Adipocyte (in vitro differentiated cells): ENCODE data around the gene DLGAP1.
"Not testable (repeated sequence)": the region's sequence is repeated elsewhere in the genome, so short reads cannot be mapped to it uniquely, and the experiment has no call there.

Experiments used
- DNase-seq: peaks from one replicate; pipeline ENCODE4 v3.0.0-alpha.2; 2015; ENCODE audit warnings: low read depth
- H3K27me3 ChIP-seq: replicated peaks from 2 replicates; pipeline ENCODE4 v1.7.0; 2013; ENCODE audit warnings: mild to moderate bottlenecking, low read length, moderate library complexity; ENCODE audit not compliant: control insufficient read depth, insufficient read depth
- H3K36me3 ChIP-seq: 2 replicates; pipeline ENCODE4 v1.7.0; 2013; ENCODE audit warnings: low read length, mild to moderate bottlenecking, moderate library complexity; ENCODE audit not compliant: control insufficient read depth, insufficient read depth, severe bottlenecking
- H3K4me1 ChIP-seq: 2 replicates; pipeline ENCODE4 v1.7.0; 2013; ENCODE audit warnings: mild to moderate bottlenecking, low read length, moderate library complexity; ENCODE audit not compliant: control insufficient read depth, insufficient read depth
- H3K4me3 ChIP-seq: 2 replicates; pipeline ENCODE4 v1.7.0; 2013; ENCODE audit warnings: mild to moderate bottlenecking, low read length, moderate library complexity
- H3K9ac ChIP-seq: 2 replicates; pipeline ENCODE4 v1.7.0; 2013; ENCODE audit warnings: mild to moderate bottlenecking, low read length, moderate library complexity
- H3K9me3 ChIP-seq: 2 replicates; pipeline ENCODE4 v1.7.0; 2013; ENCODE audit warnings: mild to moderate bottlenecking, low read length, moderate library complexity; ENCODE audit not compliant: control insufficient read depth

DLGAP1 gene

DNA sequence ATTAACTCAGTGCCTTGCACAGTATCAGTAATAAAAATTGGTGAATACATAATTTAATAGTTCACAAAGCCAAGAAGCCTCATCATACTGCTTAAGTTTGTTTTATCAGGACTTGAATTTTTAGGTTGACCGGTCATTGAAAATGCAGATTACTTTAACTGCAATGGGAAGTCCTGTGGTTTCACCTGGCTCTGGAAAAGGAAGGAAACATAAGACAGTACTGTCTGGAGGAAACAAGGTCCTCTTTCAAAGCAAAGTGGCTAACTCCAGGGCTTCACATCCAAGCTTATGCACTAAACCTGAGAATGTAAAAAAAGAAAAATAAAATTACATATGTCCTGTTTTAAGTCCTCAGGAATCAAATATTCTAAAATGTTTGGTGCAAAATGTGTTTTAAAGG is 119.7 kb downstream of the DLGAP1 start:
- H3K27me3 ChIP-seq = no peaks in the 10 kb centered on the region
- no peaks in the 10 kb centered on the region for H3K4me1 ChIP-seq
- H3K9me3 ChIP-seq = peaks cover 3% of the 10 kb centered on the region
- DNase-seq = no peak
- no peak overlapping the region for H3K9ac ChIP-seq
- H3K36me3 ChIP-seq = no peaks in the 10 kb centered on the region
- no peak overlapping the region for H3K4me3 ChIP-seq

DNA sequence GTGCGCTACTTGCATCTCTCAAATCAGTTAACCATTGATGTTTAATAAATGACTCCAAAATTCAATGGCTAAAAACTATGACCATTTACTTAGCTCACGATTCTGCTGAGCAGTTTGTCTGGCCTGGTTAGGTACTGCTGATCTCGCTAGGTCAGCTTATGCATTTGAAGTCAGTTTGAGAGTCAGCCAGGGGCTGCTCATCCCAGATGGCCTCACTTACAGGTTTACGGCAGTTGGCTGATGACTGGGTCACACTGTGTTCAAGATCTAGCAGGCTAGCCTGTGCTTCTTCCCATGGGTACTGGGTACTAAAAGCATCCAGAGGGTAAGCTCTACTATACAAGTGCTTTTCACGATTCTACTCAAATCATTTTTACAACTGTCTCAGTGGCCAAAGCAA is 122.1 kb downstream of the DLGAP1 start:
- peaks cover 3% of the 10 kb centered on the region for H3K9me3 ChIP-seq
- H3K9ac ChIP-seq = no peak overlapping the region
- no peak for DNase-seq
- no peaks in the 10 kb centered on the region for H3K27me3 ChIP-seq
- H3K36me3 ChIP-seq = no peaks in the 10 kb centered on the region
- no peaks in the 10 kb centered on the region for H3K4me1 ChIP-seq
- no peak overlapping the region for H3K4me3 ChIP-seq

DNA sequence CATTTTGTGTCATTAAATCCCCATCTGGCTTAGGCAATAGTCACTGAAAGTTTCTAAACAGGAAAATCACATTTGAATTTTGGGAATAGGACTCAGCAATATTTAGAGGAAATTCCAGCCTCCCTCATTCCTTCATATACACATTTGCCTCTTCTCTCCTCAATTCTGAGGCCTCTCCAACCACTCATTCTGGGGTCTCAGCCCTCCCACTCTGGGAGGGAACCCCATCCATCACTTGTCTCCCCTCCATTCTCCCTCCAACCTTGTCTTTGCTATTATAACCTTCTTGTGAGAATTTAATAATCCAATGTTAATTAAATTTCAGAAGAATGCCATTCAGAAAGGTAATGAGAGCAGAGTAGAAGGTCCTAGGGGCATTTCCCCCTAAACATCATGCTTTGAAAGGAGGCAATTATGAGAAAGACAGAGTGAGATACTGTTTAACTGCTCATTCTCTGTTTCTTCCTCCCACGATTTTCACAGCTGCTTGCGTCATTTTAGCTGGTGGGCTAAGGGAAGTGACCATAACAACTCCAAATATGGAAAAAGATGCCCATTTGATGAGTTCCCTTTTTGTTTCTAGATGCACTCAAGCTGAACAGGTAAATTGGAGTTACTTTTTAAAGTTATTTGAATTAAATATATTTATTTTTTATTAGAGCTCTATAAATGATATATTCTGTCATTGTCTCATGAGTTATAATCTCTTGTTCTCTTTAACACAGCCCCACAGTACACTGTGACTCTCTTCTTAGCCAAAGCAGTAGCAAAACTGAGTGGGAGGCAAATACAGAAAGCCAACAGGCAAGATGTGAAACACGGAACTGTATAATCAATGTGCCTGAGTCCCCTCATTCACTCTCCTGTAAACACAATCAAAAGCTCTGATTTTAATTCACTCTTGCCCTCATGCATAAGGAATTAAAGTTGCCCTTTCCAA is 135.1 kb downstream of the DLGAP1 start:
- H3K4me1 ChIP-seq = no peaks in the 10 kb centered on the region
- no peak for DNase-seq

DNA sequence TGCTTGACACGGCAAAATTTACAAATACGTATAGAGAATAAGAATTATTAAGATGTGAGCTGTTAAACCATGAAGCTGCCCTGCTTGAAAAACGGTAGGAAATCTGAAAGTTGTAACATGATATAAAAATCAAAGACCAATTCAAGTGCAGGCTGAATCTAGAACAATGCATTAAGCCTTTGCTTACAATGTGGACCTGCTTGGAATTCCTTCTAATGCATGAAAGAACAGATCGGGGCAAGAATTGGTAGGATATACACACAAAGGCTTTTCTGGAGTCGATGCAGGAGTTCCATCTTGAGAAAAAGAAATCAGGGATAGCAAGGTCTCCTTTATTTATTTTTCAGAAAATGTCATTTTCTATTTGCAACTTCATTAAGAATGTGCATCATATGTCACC is 136.8 kb downstream of the DLGAP1 start:
- no peaks in the 10 kb centered on the region for H3K9me3 ChIP-seq
- H3K4me1 ChIP-seq = no peaks in the 10 kb centered on the region
- H3K36me3 ChIP-seq = no peaks in the 10 kb centered on the region
- DNase-seq = no peak
- H3K9ac ChIP-seq = no peak overlapping the region
- no peak overlapping the region for H3K4me3 ChIP-seq
- no peaks in the 10 kb centered on the region for H3K27me3 ChIP-seq

More for the DNA sequence above, 135.1 kb downstream of the DLGAP1 start:
- no peak overlapping the region for H3K9ac ChIP-seq
- H3K4me3 ChIP-seq = no peak overlapping the region
- H3K27me3 ChIP-seq = no peaks in the 10 kb centered on the region
- no peaks in the 10 kb centered on the region for H3K9me3 ChIP-seq
- H3K36me3 ChIP-seq = no peaks in the 10 kb centered on the region

DNA sequence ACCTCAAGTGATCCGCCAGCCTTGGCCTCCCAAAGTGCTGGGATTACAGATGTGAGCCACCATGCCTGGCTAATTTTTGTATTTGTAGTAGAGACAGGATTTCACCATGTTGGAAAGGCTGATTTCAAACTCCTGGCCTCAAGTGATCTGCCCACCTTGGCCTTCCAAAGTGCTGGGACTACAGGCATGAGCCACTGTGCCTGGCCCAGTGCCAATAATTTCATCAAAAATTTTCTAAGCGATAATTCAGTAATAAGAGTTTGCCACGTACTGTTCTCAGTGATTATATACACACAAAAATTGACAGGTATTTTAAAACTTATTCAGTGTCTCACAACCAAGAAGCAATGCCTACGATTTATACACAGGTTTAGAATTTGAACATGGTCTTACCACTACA is 143.2 kb downstream of the DLGAP1 start:
- not testable (repeated sequence) for H3K4me1 ChIP-seq, H3K9ac ChIP-seq, H3K4me3 ChIP-seq, H3K27me3 ChIP-seq, DNase-seq, H3K9me3 ChIP-seq, H3K36me3 ChIP-seq

DNA sequence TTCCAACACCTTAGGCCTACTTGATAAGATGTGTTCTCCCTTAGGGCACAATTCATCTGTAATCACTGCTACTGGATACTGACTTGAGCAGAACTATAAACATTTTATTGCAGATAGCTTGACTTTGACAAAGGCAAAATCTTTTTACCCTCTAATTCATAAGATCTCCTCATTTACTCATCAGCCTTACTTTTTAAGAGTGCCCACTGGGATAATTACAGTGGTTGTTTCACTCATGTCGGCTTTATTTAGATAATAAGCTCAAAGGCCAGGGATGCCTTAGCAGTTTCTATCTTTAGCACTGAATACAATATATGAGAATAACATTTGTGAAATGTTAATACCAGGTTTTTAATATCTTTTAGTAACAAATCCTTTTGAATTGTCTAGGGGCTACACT is 144.0 kb downstream of the DLGAP1 start:
- no peaks in the 10 kb centered on the region for H3K4me1 ChIP-seq
- no peak overlapping the region for H3K9ac ChIP-seq
- H3K36me3 ChIP-seq = no peaks in the 10 kb centered on the region
- H3K4me3 ChIP-seq = no peak overlapping the region
- no peaks in the 10 kb centered on the region for H3K27me3 ChIP-seq
- no peak for DNase-seq
- H3K9me3 ChIP-seq = no peaks in the 10 kb centered on the region

DNA sequence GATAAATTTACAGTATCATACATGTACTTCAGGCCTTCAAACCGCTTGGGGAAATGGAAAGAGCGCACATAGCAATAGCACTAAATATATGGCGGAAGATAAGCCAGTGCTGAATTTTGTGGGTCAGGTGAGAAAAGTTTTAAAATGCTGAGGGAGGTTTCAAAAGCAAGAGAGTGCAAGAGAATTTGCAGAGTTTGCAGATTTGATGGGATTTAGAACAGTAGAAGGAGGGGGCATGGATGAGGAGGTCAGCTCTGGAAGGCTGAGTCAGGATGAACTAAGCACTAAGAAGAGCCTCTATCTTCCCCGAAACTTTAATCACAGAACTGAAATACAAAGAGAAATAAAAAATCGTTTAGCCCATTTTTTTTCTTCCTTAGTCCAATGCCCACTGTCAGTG is 145.9 kb downstream of the DLGAP1 start:
- Histone ChIP-seq H3K4me3 (no peak overlapping the region), H3K4me1 (no peaks in the 10 kb centered on the region), H3K27me3 (no peaks in the 10 kb centered on the region), H3K36me3 (no peaks in the 10 kb centered on the region), H3K9ac (no peak overlapping the region), H3K9me3 (no peaks in the 10 kb centered on the region)
- DNase-seq = no peak

DNA sequence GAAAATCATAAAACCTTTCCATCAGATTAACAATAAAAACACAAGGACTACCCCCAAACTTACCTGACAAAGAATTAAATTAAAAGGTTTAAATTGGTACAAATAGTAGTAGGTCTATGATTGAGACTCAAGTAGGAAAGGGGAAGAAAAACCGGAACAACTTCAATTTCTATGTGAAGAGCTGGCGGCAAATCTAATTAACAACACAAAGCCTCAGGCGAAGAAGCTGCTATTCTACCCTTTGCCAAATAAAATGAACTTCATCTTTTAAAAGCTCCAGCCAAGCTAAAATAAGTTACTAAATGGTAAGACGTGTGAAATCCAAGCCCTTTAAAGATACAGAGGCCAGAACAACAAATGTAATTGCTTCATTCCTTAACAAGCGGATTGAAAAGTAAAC is 146.5 kb downstream of the DLGAP1 start:
- Histone ChIP-seq H3K9ac (no peak overlapping the region), H3K27me3 (no peaks in the 10 kb centered on the region), H3K9me3 (no peaks in the 10 kb centered on the region), H3K36me3 (no peaks in the 10 kb centered on the region), H3K4me3 (no peak overlapping the region), H3K4me1 (no peaks in the 10 kb centered on the region)
- no peak for DNase-seq

DNA sequence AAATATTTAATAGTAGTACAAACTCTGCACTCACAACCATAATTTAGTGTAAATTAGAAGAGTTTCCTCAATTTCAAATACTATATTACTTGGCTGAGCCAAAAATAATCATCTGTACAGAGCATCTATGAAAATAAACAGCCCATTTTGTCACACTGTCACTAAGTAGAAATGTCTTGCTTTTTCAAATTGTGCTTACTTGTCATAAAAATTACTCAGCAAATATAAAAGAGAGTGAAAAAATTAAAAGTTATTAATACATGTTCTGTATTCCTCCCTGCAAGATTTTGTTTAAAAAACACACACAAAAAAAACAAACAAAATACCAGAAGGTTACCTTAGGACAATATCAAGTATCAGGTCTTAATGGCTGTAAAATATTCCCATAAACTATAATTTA is 155.7 kb downstream of the DLGAP1 start:
- H3K4me1 ChIP-seq = no peaks in the 10 kb centered on the region
- H3K36me3 ChIP-seq = no peaks in the 10 kb centered on the region
- DNase-seq = no peak
- no peaks in the 10 kb centered on the region for H3K9me3 ChIP-seq
- H3K27me3 ChIP-seq = no peaks in the 10 kb centered on the region
- no peak overlapping the region for H3K9ac ChIP-seq
- no peak overlapping the region for H3K4me3 ChIP-seq

DNA sequence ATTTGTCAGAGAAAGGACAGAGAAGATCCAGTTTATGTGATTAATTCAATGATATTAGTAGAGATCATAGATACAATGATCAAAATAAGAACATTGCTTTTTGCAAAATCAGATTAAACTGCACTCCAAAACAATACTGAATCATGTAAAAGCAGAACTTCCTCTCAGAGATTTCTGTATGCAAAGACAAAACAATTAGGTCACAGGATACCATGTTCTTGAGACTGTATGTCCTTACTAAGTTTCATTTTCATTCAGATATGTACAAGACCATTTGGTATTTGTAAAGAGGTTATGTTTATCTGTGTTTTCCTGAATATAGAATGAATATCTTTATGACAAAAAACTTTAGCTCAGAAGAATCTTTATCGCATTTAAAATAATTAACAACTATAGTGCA is 161.8 kb downstream of the DLGAP1 start:
- Histone ChIP-seq H3K27me3 (no peaks in the 10 kb centered on the region), H3K4me1 (no peaks in the 10 kb centered on the region), H3K4me3 (no peak overlapping the region), H3K9me3 (no peaks in the 10 kb centered on the region), H3K36me3 (no peaks in the 10 kb centered on the region), H3K9ac (no peak overlapping the region)
- no peak for DNase-seq

DNA sequence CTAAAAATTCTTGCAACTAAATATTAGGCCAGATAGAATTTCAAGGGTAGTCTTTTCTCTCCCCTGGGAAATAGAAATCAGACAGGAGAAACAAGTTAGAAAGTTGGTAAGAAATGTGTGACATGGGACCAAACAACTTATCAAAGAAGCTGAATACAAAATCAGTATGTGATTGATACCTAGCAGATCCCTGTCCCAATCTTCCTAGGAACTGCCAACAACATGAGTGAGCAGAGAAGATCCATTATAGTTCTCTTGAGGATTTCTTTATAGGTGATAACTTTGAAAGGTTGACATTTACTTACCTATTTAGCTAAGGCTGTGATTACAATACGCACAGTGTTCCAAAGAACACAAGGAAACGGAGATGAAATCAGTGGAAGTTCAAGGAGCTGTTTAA is 162.4 kb downstream of the DLGAP1 start:
- Histone ChIP-seq H3K9ac (no peak overlapping the region), H3K4me3 (no peak overlapping the region), H3K9me3 (no peaks in the 10 kb centered on the region), H3K4me1 (no peaks in the 10 kb centered on the region), H3K27me3 (no peaks in the 10 kb centered on the region), H3K36me3 (no peaks in the 10 kb centered on the region)
- no peak for DNase-seq

DNA sequence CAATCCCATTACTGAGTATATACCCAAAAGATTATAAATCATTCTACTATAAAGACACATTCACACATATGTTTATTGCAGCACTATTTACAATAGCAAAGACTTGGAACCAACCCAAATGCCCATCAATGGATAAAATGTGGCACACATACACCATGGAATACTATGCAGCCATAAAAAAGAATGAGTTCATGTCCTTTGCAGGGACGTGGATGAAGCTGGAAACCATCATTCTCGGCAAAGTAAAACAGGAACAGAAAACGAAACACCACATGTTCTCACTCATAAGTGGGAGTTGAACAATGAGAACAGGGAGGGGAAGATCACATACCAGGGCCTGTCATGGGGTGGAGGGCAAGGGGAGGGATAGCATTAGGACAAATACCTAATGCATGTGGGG is 167.8 kb downstream of the DLGAP1 start:
- DNase-seq, H3K4me1 ChIP-seq, H3K4me3 ChIP-seq, H3K9me3 ChIP-seq, H3K9ac ChIP-seq, H3K36me3 ChIP-seq, H3K27me3 ChIP-seq: not testable (repeated sequence)
